ENCODE measurements around the gene PRSS8. TPM values are rescaled to one million over a fixed set of nuclear protein-coding genes. Genes with fewer than 3 reads are reported as not detected.
"Not testable (repeated sequence)": the region's sequence is repeated elsewhere in the genome, so short reads cannot be mapped to it uniquely, and the experiment has no call there.

The PRSS8 gene
- total RNA-seq, 1 donor from 2014 or later = 103 TPM

GRCh38 chr16:31148281-31148728 is 12.8 kb upstream of the PRSS8 start:
- peaks cover 8% of the 10 kb centered on the region for H3K27me3 ChIP-seq
- no peaks in the 10 kb centered on the region for H3K9me3 ChIP-seq
- no peaks in the 10 kb centered on the region for H3K36me3 ChIP-seq
- no peak for TF ChIP-seq CTCF (IDR thresholded peaks at IDR 0.05)
- H3K4me1 ChIP-seq = no peaks in the 10 kb centered on the region
- DNase-seq (peak; percentile 92), ATAC-seq (peak; percentile 91)
- intact Hi-C loops (cut with DNase I) = no loop called here
- no peak overlapping the region for H3K4me3 ChIP-seq
- no peak overlapping the region for H3K27ac ChIP-seq

GRCh38 chr16:31147574-31147973 is 12.0 kb upstream of the PRSS8 start:
- no peak for TF ChIP-seq CTCF (IDR thresholded peaks at IDR 0.05)
- no peaks in the 10 kb centered on the region for H3K4me1 ChIP-seq
- peaks cover 8% of the 10 kb centered on the region for H3K27me3 ChIP-seq
- no peaks in the 10 kb centered on the region for H3K9me3 ChIP-seq
- H3K4me3 ChIP-seq = no peak overlapping the region
- intact Hi-C loops (cut with DNase I) = no loop called here
- DNase-seq (no peak), ATAC-seq (no peak)
- no peak overlapping the region for H3K27ac ChIP-seq
- H3K36me3 ChIP-seq = no peaks in the 10 kb centered on the region

GRCh38 chr16:31145398-31145990 is 10.0 kb upstream of the PRSS8 start:
- intact Hi-C loops (cut with DNase I) = no loop called here
- no peak overlapping the region for H3K4me3 ChIP-seq
- TF ChIP-seq CTCF (IDR thresholded peaks at IDR 0.05) = no peak

GRCh38 chr16:31144418-31144817 is 8.9 kb upstream of the PRSS8 start:
- intact Hi-C loops (cut with DNase I); H3K9me3 ChIP-seq; H3K27me3 ChIP-seq; H3K4me3 ChIP-seq; ATAC-seq; H3K27ac ChIP-seq; H3K36me3 ChIP-seq; DNase-seq: not testable (repeated sequence)
- peaks cover 12% of the 10 kb centered on the region for H3K4me1 ChIP-seq

More at GRCh38 chr16:31145398-31145990, 10.0 kb upstream of the PRSS8 start:
- Histone ChIP-seq H3K27me3 (peaks cover 8% of the 10 kb centered on the region), H3K9me3 (no peaks in the 10 kb centered on the region), H3K4me1 (peaks cover 12% of the 10 kb centered on the region), H3K36me3 (no peaks in the 10 kb centered on the region), H3K27ac (no peak overlapping the region)
- DNase-seq (no peak), ATAC-seq (no peak)

GRCh38 chr16:31143694-31144148 is 8.2 kb upstream of the PRSS8 start:
- Histone ChIP-seq H3K4me3 (no peak overlapping the region), H3K4me1 (peaks cover 18% of the 10 kb centered on the region), H3K27ac (no peak overlapping the region), H3K27me3 (peaks cover 8% of the 10 kb centered on the region), H3K9me3 (no peaks in the 10 kb centered on the region), H3K36me3 (no peaks in the 10 kb centered on the region)
- no peak for DNase-seq
- intact Hi-C loops (cut with DNase I) = no loop called here
- TF ChIP-seq CTCF (IDR thresholded peaks at IDR 0.05) = no peak
- no peak for ATAC-seq

GRCh38 chr16:31143011-31143693 is 7.6 kb upstream of the PRSS8 start:
- ATAC-seq (no peak), DNase-seq (no peak)
- Histone ChIP-seq H3K27ac (peak overlapping the region; percentile 82), H3K27me3 (peaks cover 4% of the 10 kb centered on the region), H3K9me3 (no peaks in the 10 kb centered on the region), H3K36me3 (no peaks in the 10 kb centered on the region), H3K4me3 (peak overlapping the region; percentile 56), H3K4me1 (peaks cover 18% of the 10 kb centered on the region)
- no peak for TF ChIP-seq CTCF (IDR thresholded peaks at IDR 0.05)
- intact Hi-C loops (cut with DNase I) = no loop called here
